Keratinocyte (primary cell): ENCODE data around the gene PIR. TPM values are rescaled to one million over a fixed set of nuclear protein-coding genes. Genes with fewer than 3 reads are reported as not detected.
A peak's percentile ranks its signal among the peaks of the same experiment; 100 is the strongest.

Experiments
- DNase-seq: peaks from one replicate; pipeline ENCODE4 v3.0.0-alpha.2; 2011; ENCODE audit warnings: low read depth, missing footprints, low spot score
- FAIRE-seq: peaks from 2 replicates; lab custom pipeline; 2011; peaks lifted over from hg19 to GRCh38; lab: Jason Lieb, UNC
- H2AFZ ChIP-seq: 2 replicates; pipeline ENCODE4 v1.6.0; 2012; ENCODE audit warnings: low read length, control low read depth, inconsistent platforms; ENCODE audit not compliant: control insufficient read depth
- H3K27ac ChIP-seq: 2 replicates; pipeline ENCODE4 v1.5.1; 2011; ENCODE audit warnings: low read length; ENCODE audit not compliant: control insufficient read depth, insufficient read depth
- H3K27me3 ChIP-seq: 3 replicates; pipeline ENCODE4 v1.6.0; 2011; ENCODE audit warnings: low read length; ENCODE audit not compliant: control insufficient read depth, insufficient read depth; ENCODE audit errors: extremely low read depth
- H3K36me3 ChIP-seq, 2 experiments: 2 replicates in 1 of 2; 3 replicates in 1 of 2; pipeline ENCODE4 v1.5.1; 2011; ENCODE audit warnings: low read length in 2 of 2, mild to moderate bottlenecking in 1 of 2; ENCODE audit not compliant: control insufficient read depth in 2 of 2, insufficient read depth in 2 of 2; ENCODE audit errors: extremely low read depth in 1 of 2
- H3K4me1 ChIP-seq: 3 replicates; pipeline ENCODE4 v1.5.1; 2011; ENCODE audit warnings: low read length; ENCODE audit not compliant: control insufficient read depth, insufficient read depth; ENCODE audit errors: extremely low read depth
- H3K4me2 ChIP-seq: 3 replicates; pipeline ENCODE4 v1.6.0; 2011; ENCODE audit warnings: low read depth, low read length; ENCODE audit not compliant: control insufficient read depth, insufficient read depth; ENCODE audit errors: extremely low read depth
- H3K4me3 ChIP-seq, 3 experiments: fragments of 200-600 bp in 1 of 3; sonication (generic) in 1 of 3; 2 replicates in 2 of 3; 3 replicates in 1 of 3; pipeline ENCODE4 v1.5.1; 2011 to 2016; ENCODE audit warnings: low read length in 3 of 3, mild to moderate bottlenecking in 3 of 3, control low read depth in 2 of 3, inconsistent platforms in 1 of 3, low read depth in 1 of 3, mixed read lengths in 1 of 3, mixed run types in 1 of 3, moderate library complexity in 1 of 3; ENCODE audit not compliant: control insufficient read depth in 2 of 3, insufficient read depth in 2 of 3; ENCODE audit errors: extremely low read depth in 1 of 3
- H3K79me2 ChIP-seq: 2 replicates; pipeline ENCODE4 v1.6.0; 2012; ENCODE audit warnings: low read length; ENCODE audit not compliant: control insufficient read depth, insufficient read depth
- H3K9ac ChIP-seq: 3 replicates; pipeline ENCODE4 v1.6.0; 2011; ENCODE audit warnings: low read length; ENCODE audit not compliant: control insufficient read depth, insufficient read depth; ENCODE audit errors: extremely low read depth
- H3K9me1 ChIP-seq: 3 replicates; pipeline ENCODE4 v1.6.0; 2011; ENCODE audit warnings: low read length; ENCODE audit not compliant: control insufficient read depth, insufficient read depth; ENCODE audit errors: extremely low read depth
- H3K9me3 ChIP-seq: 2 replicates; pipeline ENCODE4 v1.5.1; 2012; ENCODE audit warnings: low read depth, low read length; ENCODE audit not compliant: control insufficient read depth
- H4K20me1 ChIP-seq: 3 replicates; pipeline ENCODE4 v1.6.0; 2011; ENCODE audit warnings: low read length; ENCODE audit not compliant: control insufficient read depth, insufficient read depth; ENCODE audit errors: extremely low read depth
- EZH2 ChIP-seq: IDR thresholded peaks from one replicate; pipeline ENCODE4 v1.6.1; 2012; ENCODE audit warnings: inconsistent platforms, mild to moderate bottlenecking, low read length, moderate library complexity
- dilution Hi-C: fragments of 300-500 bp; cut with MboI; formaldehyde crosslinking; loops from one replicate; pipeline ENCODE4 v1.7.0; 2020; ENCODE audit warnings: low sequenced_read_pairs; ENCODE audit not compliant: extremely low pct_ligation_motif_present
- polyA plus RNA-seq, 5 experiments: library from polyadenylated mRNA; depleted of rRNA in 3 of 5; stranded (reverse) in 3 of 5; stranded (forward) in 1 of 5; unstranded in 1 of 5; fragments of >200 nt; gene quantifications; 1 replicate in 1 of 5; 2 replicates in 3 of 5; 3 replicates in 1 of 5; pipeline versions ENCODE4 v1.2.1 to v1.2.3, GENCODE V29; 2011 to 2012; ENCODE audit warnings: missing spikeins in 2 of 5, low read depth in 1 of 5, low replicate concordance in 1 of 5
- TF ChIP-seq, protein P1 (sequence below), 3 experiments: IDR thresholded peaks in 1 of 3; conservative IDR thresholded peaks in 1 of 3; optimal IDR thresholded peaks in 1 of 3; 2 replicates in 2 of 3; 3 replicates in 1 of 3; pipeline versions ENCODE3 to v1.5.1; 2011; ENCODE audit warnings: low read length in 3 of 3, mild to moderate bottlenecking in 3 of 3, moderate library complexity in 2 of 3, control low read depth in 1 of 3, inconsistent platforms in 1 of 3; ENCODE audit not compliant: insufficient read depth in 2 of 3; ENCODE audit errors: extremely low read depth in 1 of 3

The PIR gene
- polyA plus RNA-seq, 1 donor (not counting 4 experiments of a cell fraction or from before 2014, with no cell fraction given) = 23.2 TPM

DNA sequence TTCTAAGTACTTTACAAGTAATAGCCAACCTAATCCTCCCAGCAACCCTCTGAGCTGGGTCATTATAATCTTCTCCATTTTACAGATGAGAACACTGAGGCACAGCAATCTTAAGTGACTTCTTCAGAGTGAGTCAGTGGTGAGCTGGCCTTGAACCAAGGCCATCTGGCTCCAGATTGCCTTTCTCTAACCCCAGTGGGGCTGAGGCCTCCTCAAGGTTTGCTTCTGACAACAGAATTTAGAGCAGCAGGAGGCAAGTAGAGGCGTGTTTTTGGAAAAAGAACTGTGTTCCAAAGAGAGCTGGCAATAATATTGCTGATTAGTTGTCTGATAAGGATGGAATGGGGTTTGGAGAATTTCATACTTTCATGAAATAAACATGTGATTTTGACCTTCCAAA lies 41.2 kb downstream of the PIR start:
- Histone ChIP-seq H2AFZ (no peak overlapping the region), H3K27me3 (no peaks in the 10 kb centered on the region), H3K27ac (no peak overlapping the region), H3K9me3 (no peaks in the 10 kb centered on the region), H3K9me1 (no peaks in the 10 kb centered on the region), H3K36me3 (no peaks in the 10 kb centered on the region), H3K79me2 (no peaks in the 10 kb centered on the region), H3K9ac (no peak overlapping the region), H3K4me3 (no peak overlapping the region), H4K20me1 (no peaks in the 10 kb centered on the region), H3K4me2 (peak overlapping the region; percentile 6), H3K4me1 (peaks cover 15% of the 10 kb centered on the region)
- FAIRE-seq = peak; percentile 81
- TF ChIP-seq EZH2 = no peak
- TF ChIP-seq, protein P1, sequence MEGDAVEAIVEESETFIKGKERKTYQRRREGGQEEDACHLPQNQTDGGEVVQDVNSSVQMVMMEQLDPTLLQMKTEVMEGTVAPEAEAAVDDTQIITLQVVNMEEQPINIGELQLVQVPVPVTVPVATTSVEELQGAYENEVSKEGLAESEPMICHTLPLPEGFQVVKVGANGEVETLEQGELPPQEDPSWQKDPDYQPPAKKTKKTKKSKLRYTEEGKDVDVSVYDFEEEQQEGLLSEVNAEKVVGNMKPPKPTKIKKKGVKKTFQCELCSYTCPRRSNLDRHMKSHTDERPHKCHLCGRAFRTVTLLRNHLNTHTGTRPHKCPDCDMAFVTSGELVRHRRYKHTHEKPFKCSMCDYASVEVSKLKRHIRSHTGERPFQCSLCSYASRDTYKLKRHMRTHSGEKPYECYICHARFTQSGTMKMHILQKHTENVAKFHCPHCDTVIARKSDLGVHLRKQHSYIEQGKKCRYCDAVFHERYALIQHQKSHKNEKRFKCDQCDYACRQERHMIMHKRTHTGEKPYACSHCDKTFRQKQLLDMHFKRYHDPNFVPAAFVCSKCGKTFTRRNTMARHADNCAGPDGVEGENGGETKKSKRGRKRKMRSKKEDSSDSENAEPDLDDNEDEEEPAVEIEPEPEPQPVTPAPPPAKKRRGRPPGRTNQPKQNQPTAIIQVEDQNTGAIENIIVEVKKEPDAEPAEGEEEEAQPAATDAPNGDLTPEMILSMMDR (optimal IDR thresholded peaks at IDR 0.05 in 1 of 3, IDR thresholded peaks at IDR 0.05 in 1 of 3, conservative IDR thresholded peaks at IDR 0.05 in 1 of 3; ENCODE audit: extremely low read depth in 1 of 3, insufficient read depth in 2 of 3, low read length in 3 of 3) = no peak
- no peak for DNase-seq
- dilution Hi-C loops = loop anchor here (25.0 kb wide), 2 partner anchors 90 to 210 kb away; partner anchors contain the start of gene CLTRN

DNA sequence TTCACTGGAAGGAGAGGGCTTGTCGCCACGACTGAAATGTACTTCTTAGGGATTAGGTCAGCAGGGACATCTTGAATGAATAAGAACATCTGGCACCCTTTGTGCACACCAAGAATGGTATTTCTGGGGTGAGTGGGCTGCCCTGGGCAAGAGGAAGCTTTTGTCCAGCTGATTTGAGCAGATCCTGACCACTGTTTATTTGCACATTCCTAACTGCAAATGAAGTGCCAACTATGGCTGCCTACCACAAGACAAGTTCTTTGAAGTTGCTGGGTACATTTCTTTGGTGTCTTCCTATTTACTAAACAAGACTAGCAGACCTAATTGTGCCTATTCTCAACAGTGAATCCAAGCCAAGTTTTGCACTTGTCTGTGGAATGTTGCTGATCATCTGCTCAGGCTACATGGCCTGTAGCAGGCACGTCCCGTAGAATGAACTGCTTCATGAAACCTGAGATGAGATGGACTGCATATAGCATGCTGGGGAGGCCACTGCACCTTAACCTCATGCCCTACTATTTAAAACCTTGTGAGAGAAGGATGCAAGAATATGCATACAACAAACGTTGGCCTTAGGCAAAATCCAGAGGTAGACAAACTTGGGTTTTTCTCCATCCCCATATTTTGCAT lies 45.0 kb downstream of the PIR start:
- peak; percentile 60 for FAIRE-seq

More for the DNA sequence above, 45.0 kb downstream of the PIR start:
- Histone ChIP-seq H3K4me3 (no peak overlapping the region), H3K36me3 (no peaks in the 10 kb centered on the region), H3K4me1 (peaks cover 15% of the 10 kb centered on the region), H4K20me1 (no peaks in the 10 kb centered on the region), H3K27me3 (no peaks in the 10 kb centered on the region), H3K27ac (no peak overlapping the region), H3K79me2 (no peaks in the 10 kb centered on the region), H3K9ac (no peak overlapping the region), H3K9me3 (no peaks in the 10 kb centered on the region), H2AFZ (no peak overlapping the region), H3K4me2 (no peak overlapping the region), H3K9me1 (no peaks in the 10 kb centered on the region)
- dilution Hi-C loops = no loop called here
- no peak for TF ChIP-seq EZH2
- TF ChIP-seq, protein P1 (optimal IDR thresholded peaks at IDR 0.05 in 1 of 3, IDR thresholded peaks at IDR 0.05 in 1 of 3, conservative IDR thresholded peaks at IDR 0.05 in 1 of 3; ENCODE audit: extremely low read depth in 1 of 3, insufficient read depth in 2 of 3, low read length in 3 of 3) = no peak
- DNase-seq = no peak
